CD4-positive, alpha-beta T cell (primary cell): Measurements from ENCODE around the gene MYO5A. TPM values are rescaled to one million over a fixed set of nuclear protein-coding genes. Genes with fewer than 3 reads are reported as not detected.

ENCODE experiments used
- ATAC-seq: fragments of 200-7000 bp; cut with Tn5 transposase; one replicate; pipeline ENCODE4 v1.10.0; 2022; ENCODE audit warnings: mild to moderate bottlenecking; ENCODE audit not compliant: poor library complexity
- CTCF ChIA-PET: fragments of 350-600 bp; sonication (Branson Sonifier 250); formaldehyde crosslinking; loops from one replicate; lab custom pipeline; 2021; ENCODE audit warnings: antibody characterized with exemption, inconsistent platforms; lab: Charles Lee
- POLR2A ChIA-PET: fragments of 350-600 bp; sonication (Branson Sonifier 250); formaldehyde crosslinking; loops from one replicate; lab custom pipeline; 2021; ENCODE audit warnings: antibody characterized with exemption, inconsistent platforms; lab: Charles Lee
- DNase-seq, 14 experiments: peaks; one replicate each; pipeline ENCODE4 v3.0.0-alpha.2; 2013 to 2020; ENCODE audit warnings: mixed read lengths in 2 of 14
- H3K27ac ChIP-seq, 2 donors: one replicate each; pipeline versions ENCODE4 v1.5.1 to v1.7.0; 2013; ENCODE audit warnings: low read length in 2 of 2, low read depth in 1 of 2, mild to moderate bottlenecking in 1 of 2
- H3K27me3 ChIP-seq, 2 experiments: 1 replicate in 1 of 2; 2 replicates in 1 of 2; pipeline versions ENCODE4 v1.6.1 to v1.7.0; 2013; ENCODE audit warnings: low read length in 2 of 2, control low read depth in 1 of 2, mild to moderate bottlenecking in 1 of 2, moderate library complexity in 1 of 2; ENCODE audit not compliant: insufficient read depth in 2 of 2, control insufficient read depth in 1 of 2
- H3K36me3 ChIP-seq: one replicate; pipeline ENCODE4 v1.6.1; 2013; ENCODE audit warnings: low read length, control low read depth; ENCODE audit not compliant: insufficient read depth
- H3K4me1 ChIP-seq: one replicate; pipeline ENCODE4 v1.6.1; 2013; ENCODE audit warnings: low read length, control low read depth; ENCODE audit not compliant: insufficient read depth
- H3K4me3 ChIP-seq: one replicate; pipeline ENCODE4 v1.5.1; 2013; ENCODE audit warnings: mild to moderate bottlenecking, low read length, moderate library complexity
- H3K9me3 ChIP-seq, 2 experiments: 1 replicate in 1 of 2; 2 replicates in 1 of 2; pipeline versions ENCODE4 v1.6.1 to v1.7.0; 2013; ENCODE audit warnings: low read length in 2 of 2, mild to moderate bottlenecking in 2 of 2, control low read depth in 1 of 2, moderate library complexity in 1 of 2; ENCODE audit not compliant: control insufficient read depth in 1 of 2, insufficient read depth in 1 of 2
- H3K27ac Mint-ChIP-seq: one replicate; pipeline ENCODE4 v1.8.0; 2020; ENCODE audit warnings: mixed read lengths
- H3K27me3 Mint-ChIP-seq: one replicate; pipeline ENCODE4 v1.8.0; 2021; ENCODE audit warnings: mixed read lengths
- H3K36me3 Mint-ChIP-seq: one replicate; pipeline ENCODE4 v1.8.0; 2021; ENCODE audit warnings: low read depth, mixed read lengths
- H3K4me1 Mint-ChIP-seq: one replicate; pipeline ENCODE4 v1.8.0; 2021; ENCODE audit warnings: low read depth, mixed read lengths
- H3K4me3 Mint-ChIP-seq: one replicate; pipeline ENCODE4 v1.8.0; 2020; ENCODE audit warnings: mild to moderate bottlenecking, mixed read lengths
- H3K9me3 Mint-ChIP-seq: one replicate; pipeline ENCODE4 v1.8.0; 2020; ENCODE audit warnings: mixed read lengths
- intact Hi-C, 2 experiments: fragments of 100-400 bp; cut with DNase I in 1 of 2; cut with micrococcal nuclease in 1 of 2; formaldehyde crosslinking; loops; one replicate each; pipeline versions ENCODE4 v1.15.1 to v1.9.0; 2023 to 2025; cut with DNase I, micrococcal nuclease
- total RNA-seq, 174 experiments: library from RNA in 2 of 174; stranded (reverse) in 2 of 174; gene quantifications; one replicate each; pipeline ENCODE4 v1.2.3 and lab custom pipeline; 2021 to 2026
- TF ChIP-seq, protein P1 (sequence below): fragments of 200-600 bp; IDR thresholded peaks from one replicate; pipeline ENCODE4 v1.8.0; 2022; ENCODE audit warnings: antibody characterized with exemption, mild to moderate bottlenecking

MYO5A gene
- total RNA-seq, 2 experiments from 2014 or later = 25.5 TPM

DNA sequence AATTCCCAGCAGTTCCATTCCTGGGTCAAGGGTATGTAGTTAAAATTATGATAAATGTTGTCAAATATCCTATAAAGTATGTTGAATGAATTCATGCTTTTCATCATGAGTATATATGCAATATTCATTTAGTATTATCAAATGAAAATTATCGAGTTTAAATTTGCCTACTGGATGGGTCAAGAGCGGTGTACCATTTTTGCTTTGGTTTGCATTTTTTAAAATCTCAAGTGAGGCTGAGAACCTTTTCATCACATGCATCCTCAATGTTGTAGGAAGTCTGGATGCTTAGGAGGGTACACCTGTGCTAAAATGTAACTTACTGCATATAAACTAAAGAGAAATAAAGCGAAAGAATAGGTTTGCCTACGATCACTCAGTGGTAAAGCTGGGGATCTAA, 137.6 kb downstream of the MYO5A start:
- POLR2A ChIA-PET = interaction anchor here (0.7 kb wide), 1 partner anchor 11 kb away, joined by 3 read pairs; no protein-coding TSS in a partner anchor
- Histone ChIP-seq H3K36me3 (peaks cover 44% of the 10 kb centered on the region), H3K27me3 (no peaks in the 10 kb centered on the region), H3K4me1 (no peaks in the 10 kb centered on the region), H3K9me3 (no peaks in the 10 kb centered on the region), H3K4me3 (no peak overlapping the region), H3K27ac (no peak overlapping the region)
- intact Hi-C loops = no loop called here
- no peak for ATAC-seq
- H3K27me3 Mint-ChIP-seq = no peaks in the 10 kb centered on the region
- H3K9me3 Mint-ChIP-seq = no peaks in the 10 kb centered on the region
- peaks cover 64% of the 10 kb centered on the region for H3K36me3 Mint-ChIP-seq
- no peak for DNase-seq
- no peak overlapping the region for H3K4me3 Mint-ChIP-seq
- TF ChIP-seq, protein P1, sequence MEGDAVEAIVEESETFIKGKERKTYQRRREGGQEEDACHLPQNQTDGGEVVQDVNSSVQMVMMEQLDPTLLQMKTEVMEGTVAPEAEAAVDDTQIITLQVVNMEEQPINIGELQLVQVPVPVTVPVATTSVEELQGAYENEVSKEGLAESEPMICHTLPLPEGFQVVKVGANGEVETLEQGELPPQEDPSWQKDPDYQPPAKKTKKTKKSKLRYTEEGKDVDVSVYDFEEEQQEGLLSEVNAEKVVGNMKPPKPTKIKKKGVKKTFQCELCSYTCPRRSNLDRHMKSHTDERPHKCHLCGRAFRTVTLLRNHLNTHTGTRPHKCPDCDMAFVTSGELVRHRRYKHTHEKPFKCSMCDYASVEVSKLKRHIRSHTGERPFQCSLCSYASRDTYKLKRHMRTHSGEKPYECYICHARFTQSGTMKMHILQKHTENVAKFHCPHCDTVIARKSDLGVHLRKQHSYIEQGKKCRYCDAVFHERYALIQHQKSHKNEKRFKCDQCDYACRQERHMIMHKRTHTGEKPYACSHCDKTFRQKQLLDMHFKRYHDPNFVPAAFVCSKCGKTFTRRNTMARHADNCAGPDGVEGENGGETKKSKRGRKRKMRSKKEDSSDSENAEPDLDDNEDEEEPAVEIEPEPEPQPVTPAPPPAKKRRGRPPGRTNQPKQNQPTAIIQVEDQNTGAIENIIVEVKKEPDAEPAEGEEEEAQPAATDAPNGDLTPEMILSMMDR = no peak
- no peaks in the 10 kb centered on the region for H3K4me1 Mint-ChIP-seq
- CTCF ChIA-PET = interaction anchor here (0.7 kb wide), 1 partner anchor 34 kb away, joined by 3 read pairs; no protein-coding TSS in a partner anchor
- H3K27ac Mint-ChIP-seq = no peak overlapping the region

DNA sequence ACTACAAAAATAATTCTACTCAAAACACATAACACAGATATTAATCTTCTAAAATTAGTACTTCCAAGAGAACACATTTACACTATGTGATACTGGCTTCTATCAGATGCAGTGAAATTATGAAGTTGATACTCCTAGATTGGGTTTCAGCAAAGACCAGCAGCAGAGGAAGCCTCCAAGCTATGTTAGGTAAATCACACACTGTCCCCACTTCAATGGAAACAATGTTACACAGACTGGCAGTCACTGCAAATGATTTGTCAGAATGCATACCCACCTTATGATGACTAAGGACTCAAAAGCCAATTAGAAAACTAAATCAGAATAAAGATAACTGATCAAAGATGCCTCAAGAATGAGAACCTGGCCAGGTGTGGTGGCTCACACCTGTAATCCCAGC, 143.0 kb downstream of the MYO5A start:
- Mint-ChIP-seq H3K4me1 (no peaks in the 10 kb centered on the region), H3K27ac (no peak overlapping the region), H3K27me3 (no peaks in the 10 kb centered on the region), H3K9me3 (no peaks in the 10 kb centered on the region), H3K36me3 (peaks cover 67% of the 10 kb centered on the region), H3K4me3 (no peak overlapping the region)
- Histone ChIP-seq H3K4me3 (no peak overlapping the region), H3K4me1 (no peaks in the 10 kb centered on the region), H3K27ac (no peak overlapping the region), H3K9me3 (no peaks in the 10 kb centered on the region), H3K36me3 (peaks cover 56% of the 10 kb centered on the region), H3K27me3 (no peaks in the 10 kb centered on the region)
- ATAC-seq (no peak), DNase-seq (no peak)
- ChIA-PET CTCF (interaction anchor here (1.0 kb wide), 1 partner anchor 18 kb away, joined by 3 read pairs; no protein-coding TSS in a partner anchor), POLR2A (interaction anchor here (0.8 kb wide), 1 partner anchor 183 kb away, joined by 3 read pairs; the partner anchor contains the start of gene ARPP19)
- intact Hi-C loops = no loop called here
- TF ChIP-seq, protein P1 = no peak

DNA sequence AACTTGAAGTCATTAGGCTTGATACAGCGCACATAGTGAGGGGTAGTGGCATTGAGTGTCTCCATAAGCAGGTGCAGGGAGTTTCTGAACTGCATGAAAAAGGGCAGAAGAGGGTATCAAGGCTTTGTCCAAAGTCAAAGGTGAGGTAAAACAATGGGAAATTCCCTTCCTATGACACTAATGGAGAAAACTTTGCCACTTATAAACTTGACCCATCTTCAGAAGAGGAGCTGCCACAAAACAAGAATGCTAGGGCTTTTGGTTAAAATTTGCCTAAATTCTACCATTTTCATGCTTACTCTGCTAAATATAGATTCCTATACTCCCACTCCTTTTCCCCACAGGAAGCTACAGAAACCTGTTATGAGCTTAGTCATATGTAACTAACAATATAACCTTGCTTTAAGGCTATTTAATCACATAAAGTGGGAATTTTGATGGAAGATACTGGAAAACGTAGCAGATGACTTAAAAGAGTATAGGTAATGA, 145.5 kb downstream of the MYO5A start:
- peaks cover 78% of the 10 kb centered on the region for H3K36me3 Mint-ChIP-seq
- H3K9me3 ChIP-seq = no peaks in the 10 kb centered on the region
- no peaks in the 10 kb centered on the region for H3K27me3 ChIP-seq
- no peaks in the 10 kb centered on the region for H3K4me1 Mint-ChIP-seq
- no peak overlapping the region for H3K27ac ChIP-seq
- ATAC-seq (no peak), DNase-seq (no peak)
- H3K36me3 ChIP-seq = peaks cover 55% of the 10 kb centered on the region
- no peak overlapping the region for H3K4me3 ChIP-seq
- ChIA-PET POLR2A (no interaction called here), CTCF (no interaction called here)
- H3K4me1 ChIP-seq = no peaks in the 10 kb centered on the region
- no peak overlapping the region for H3K4me3 Mint-ChIP-seq
- H3K27ac Mint-ChIP-seq = no peak overlapping the region
- TF ChIP-seq, protein P1 = no peak
- H3K27me3 Mint-ChIP-seq = no peaks in the 10 kb centered on the region
- H3K9me3 Mint-ChIP-seq = no peaks in the 10 kb centered on the region
- intact Hi-C loops = no loop called here
